HG02884 (cell line): Measurements from ENCODE around the gene POU5F1.
"Not testable (repeated sequence)": the region's sequence is repeated elsewhere in the genome, so short reads cannot be mapped to it uniquely, and the experiment has no call there.

Source experiments
- ATAC-seq: cut with Tn5 transposase; IDR thresholded peaks from one replicate; pipeline ENCODE4 v1.9.1; 2021; ENCODE audit warnings: mild to moderate bottlenecking, moderate library complexity; ENCODE audit not compliant: unreplicated experiment

The POU5F1 gene

GRCh38 chr6:31170600-31170881, at the start of gene POU5F1:
Gene POU5F1, minus strand, starts transcription at chr6:31170682. Its CDS starts 62 bp downstream, at chr6:31170620.
- ATAC-seq, result no peak

- no peak for ATAC-seq
Measured at GRCh38 chr6:31216208-31216898, 45.9 kb upstream of the POU5F1 start.

DNA sequence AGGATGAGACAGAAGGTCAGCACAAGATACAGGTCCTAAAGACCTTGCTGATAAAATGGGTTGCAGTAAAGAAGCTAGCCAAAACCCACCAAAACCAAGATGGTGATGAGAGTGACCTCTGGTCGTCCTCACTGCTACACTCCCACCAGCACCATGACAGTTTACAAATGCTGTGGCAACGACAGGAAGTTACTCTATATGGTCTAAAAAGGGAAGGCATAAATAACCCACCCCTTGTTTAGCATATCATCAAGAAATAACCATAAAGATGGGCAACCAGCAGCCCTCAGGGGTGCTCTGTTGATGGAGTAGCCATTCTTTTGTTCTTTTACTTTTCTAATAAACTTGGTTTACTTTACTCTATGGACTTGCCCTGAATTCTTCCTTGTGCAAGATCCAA, 44.7 kb upstream of the POU5F1 start:
- not testable (repeated sequence) for ATAC-seq

- ATAC-seq, result no peak
Measured at GRCh38 chr6:31214516-31214915, 44.0 kb upstream of the POU5F1 start.

DNA sequence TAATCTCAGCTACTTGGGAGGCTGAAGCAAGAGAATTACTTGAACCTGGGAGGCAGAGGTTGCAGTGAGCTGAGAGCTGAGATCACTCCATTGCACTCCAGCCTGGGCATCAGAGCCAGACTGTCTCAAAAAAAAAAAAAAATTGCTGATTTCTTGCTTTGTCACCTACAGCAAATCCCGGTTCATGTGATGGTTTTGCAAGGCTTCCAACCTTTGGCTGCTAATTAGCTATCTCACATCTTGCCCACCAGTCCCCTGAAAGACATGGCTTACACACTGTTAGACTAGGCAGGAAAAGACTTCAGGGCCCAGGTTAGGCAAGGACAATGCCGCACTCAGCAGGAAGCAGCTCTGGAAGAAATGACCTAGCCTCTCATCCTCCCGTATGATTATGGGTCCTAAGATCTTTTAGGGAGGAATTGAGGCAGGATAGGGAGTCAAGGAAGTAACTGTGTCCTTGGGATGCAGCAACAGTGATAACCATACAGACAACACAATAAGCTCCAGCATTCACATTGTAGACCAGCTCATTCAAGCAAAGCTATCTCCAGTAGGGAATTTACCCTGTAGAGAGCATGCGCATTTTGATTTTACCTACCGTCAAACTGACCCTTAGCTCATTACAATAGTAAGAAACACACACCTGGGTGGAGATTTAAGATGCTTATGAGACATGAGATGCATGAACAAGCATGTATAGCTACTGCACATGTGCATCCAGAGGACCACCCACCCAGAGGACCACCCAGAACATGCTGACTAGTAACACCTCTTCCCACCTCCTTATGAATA, 40.5 kb upstream of the POU5F1 start:
- ATAC-seq, result no peak

DNA sequence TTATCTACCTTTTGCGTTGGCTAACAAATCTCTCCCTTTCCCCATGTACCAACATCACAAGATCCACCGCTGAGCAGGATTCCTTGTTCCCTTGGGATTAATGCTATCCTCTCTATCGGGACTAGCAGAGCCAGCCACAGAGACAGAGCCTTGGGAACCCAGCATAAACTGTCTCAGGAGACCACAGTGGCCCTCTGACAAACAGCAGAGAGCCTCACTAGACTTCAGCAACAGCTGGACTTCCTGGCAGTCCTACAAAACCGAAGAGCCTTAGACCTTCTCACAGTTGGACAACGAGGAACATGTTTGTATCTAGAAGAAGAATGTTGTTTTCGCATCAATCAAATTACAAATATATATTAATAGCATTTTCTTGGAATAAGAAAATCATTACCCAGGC, 39.6 kb upstream of the POU5F1 start:
- ATAC-seq, result no peak

- ATAC-seq, result no peak
Measured at GRCh38 chr6:31209137-31209536, 38.7 kb upstream of the POU5F1 start.

DNA sequence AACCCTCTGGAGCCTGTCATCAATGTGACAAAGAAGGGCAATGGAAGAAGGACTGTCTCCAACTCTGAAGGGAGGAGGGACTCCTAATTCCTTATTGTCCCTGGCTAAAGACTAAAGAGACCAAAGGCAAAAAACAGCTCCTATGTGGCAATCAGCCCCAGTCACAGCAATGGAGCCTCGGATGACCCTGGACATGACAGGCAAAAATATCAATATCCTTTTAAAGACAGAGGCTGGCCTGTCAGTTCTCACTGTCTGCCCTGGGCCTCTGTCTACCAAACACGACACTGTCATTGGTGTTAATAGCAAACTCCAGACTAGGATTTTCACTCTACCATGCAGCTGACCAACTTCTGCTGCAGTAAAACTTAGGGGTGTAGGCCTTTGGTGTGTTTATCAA, 38.0 kb upstream of the POU5F1 start:
- ATAC-seq, result no peak

DNA sequence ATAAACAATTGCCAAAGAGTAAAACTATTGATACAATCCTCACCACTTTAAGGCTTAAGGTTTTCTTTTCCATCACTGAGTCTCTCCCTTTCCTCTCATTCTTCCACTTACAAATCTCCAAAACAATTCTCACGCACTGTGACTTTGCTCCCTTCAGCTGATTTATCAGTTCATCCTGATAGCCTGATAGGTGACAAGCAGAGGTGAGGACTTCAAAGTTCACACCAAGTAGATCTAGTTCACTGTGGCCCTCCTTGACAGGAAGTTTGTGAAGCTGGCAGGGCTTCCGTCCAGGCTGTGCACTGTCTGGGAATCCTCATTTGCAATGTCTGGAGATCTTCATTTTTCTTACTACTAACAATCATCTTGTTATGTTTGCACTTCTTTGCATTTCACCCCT, 35.2 kb upstream of the POU5F1 start:
- no peak for ATAC-seq

- ATAC-seq, result no peak
Measured at GRCh38 chr6:31204751-31205145, 34.3 kb upstream of the POU5F1 start.

- peak; percentile 52 for ATAC-seq
Measured at GRCh38 chr6:31203345-31203979, 33.0 kb upstream of the POU5F1 start.

- no peak for ATAC-seq
Measured at GRCh38 chr6:31202259-31203166, 32.0 kb upstream of the POU5F1 start.

- ATAC-seq, result not testable (repeated sequence)
Measured at GRCh38 chr6:31199105-31199452, 28.6 kb upstream of the POU5F1 start.

DNA sequence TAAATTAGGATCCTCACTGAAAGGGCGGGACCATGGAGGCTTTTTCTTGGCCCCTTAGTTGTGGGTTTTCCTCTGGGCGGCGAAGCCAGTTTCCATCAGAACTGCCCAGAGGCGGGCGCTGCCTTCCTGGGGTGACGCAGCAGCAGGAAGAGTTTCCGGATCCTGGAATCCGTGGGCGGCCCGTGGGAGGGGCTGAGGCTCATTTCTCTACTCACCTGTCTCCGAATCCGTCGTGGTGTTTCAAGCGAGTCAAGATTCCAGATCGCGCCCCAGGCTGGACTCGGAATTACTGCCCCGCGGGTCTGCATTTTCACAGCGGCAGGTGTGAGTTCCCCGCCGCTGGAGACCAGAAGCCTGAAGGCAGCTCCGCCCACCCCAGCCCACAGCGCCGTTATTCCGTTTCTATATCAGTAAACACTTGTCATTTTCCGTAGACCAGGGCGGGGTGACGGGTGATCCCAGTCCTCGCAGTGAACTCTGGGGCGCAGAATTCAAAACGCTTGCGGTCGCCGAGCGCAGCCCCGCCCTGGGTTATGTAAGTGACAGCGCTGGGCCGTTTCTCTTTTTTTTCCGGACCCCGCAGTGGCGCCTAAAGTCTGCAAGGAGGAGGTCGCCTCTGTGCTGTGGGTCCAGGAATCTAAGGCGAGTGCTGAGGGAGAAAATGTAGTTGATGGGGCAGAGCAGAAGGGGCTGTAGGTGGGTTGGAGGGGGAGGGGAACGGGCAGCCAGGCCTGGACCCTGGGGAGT, 27.2 kb upstream of the POU5F1 start:
- ATAC-seq, result peak; percentile 67

DNA sequence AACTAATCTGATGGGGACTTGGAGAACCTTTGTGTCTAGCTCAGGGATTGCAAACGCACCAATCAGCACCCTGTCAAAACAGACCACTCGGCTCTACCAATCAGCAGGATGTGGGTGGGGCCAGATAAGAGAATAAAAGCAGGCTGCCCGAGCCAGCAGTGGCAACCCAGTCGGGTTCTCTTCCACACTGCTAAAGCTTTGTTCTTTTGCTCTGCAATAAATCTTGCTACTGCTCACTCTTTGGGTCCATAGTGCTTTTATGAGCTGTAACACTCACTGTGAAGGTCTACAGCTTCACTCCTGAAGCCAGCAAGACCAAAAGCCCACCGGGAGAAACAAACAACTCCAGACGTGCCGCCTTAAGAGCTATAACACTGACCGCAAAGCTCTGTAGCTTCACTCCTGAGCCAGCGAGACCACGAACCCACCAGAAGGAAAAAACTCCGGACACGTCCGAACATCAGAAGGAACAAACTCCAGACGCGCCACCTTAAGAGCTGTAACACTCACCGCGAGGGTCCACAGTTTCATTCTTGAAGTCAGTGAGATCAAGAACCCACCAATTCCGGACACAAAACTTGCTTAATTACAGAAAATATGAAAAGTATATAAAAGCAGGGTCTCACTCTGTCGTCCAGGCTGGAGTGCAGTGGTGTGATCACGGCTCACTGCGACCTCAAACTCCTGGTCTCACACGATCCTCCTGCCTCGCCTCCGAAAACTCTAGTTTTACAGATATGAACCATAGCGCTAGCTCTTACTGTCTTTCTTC, 26.0 kb upstream of the POU5F1 start:
- not testable (repeated sequence) for ATAC-seq

DNA sequence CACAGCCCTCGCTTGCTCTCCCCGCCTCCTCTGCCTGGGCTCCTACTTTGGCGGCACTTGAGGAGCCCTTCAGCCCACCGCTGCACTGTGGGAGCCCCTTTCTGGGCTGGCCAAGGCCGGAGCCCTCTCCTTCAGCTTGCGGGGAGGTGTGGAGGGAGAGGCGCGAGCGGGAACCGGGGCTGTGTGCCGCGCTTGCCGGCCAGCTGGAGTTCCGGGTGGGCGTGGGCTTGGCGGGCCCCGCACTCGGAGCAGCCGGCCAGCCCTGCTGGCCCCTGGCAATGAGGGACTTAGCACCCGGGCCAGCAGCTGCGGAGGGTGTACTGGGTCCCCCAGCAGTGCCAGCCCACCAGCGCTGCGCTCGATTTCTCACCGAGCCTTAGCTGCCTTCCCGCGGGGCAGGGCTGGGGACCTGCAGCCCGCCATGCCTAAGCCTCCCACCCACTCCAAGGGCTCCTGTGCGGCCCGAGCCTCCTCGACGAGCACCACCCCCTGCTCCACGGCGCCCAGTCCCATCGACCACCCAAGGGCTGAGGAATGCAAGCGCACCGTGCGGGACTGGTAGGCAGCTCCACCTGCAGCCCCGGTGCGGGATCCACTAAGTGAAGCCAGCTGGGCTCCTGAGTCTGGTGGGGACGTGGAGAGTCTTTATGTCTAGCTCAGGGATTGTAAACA, 25.0 kb upstream of the POU5F1 start:
- ATAC-seq, result not testable (repeated sequence)

DNA sequence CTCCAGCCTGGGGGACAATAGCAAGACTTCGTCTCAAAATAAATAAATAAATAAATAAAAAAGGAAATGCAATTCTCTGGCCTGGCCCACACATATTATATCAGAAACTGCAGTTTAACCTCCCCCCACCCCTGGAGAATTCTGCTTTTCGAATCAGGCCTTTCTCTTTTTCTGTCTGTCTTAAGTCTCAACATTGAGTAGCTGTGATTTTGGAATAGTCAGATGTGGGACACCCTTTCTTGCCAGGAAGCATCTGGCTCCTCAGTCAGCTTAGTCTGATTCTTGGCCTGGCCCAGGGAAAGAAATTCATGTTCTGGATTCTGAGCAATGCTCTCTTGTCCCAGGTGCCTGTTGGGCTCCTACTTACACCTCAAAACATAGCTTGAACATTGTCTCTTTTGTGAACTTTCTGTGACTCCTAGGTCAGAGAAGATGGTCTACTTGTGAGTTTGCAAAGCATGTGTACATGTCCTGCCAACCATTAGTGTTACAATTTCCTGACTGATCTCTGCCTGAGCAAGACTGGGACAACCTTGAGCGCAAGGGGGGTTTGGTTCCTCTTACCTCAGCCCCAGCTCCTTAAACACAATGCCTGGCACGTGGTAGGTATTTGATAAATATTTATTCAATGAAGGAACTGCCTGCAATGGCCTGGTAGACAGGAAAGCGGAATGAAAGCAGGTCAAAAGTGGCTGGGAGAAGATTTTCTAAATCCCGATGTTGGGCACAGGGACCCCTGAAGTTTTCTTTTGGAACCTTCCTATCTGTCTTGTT, 23.8 kb upstream of the POU5F1 start:
- no peak for ATAC-seq

- no peak for ATAC-seq
Measured at GRCh38 chr6:31193206-31193605, 22.7 kb upstream of the POU5F1 start.
